ENCODE results near the gene TMEM258. TPM values are rescaled to one million over a fixed set of nuclear protein-coding genes. Genes with fewer than 3 reads are reported as not detected.

Gene TMEM258
- total RNA-seq, 1 experiment from 2014 or later, result 201 TPM

DNA sequence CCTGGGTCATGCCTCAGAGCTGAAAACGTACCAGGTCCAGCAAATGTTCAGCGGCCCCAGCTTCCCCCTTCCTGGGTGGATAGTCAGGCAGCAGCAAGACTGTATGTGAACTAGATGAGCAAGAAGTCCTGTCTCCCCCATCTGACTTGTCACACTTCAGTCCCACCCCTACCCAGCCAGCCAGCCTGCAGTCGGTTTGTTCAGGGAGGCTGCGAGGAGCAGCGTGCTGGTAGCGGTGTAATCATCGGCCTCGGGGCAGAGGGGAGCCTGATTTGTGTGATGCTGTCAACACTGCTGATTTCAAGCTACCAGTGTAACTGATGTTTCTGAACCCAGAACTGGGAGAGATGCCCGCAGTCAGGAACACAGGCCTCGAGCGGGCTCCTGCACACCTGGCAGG lies 9.6 kb downstream of the TMEM258 start:
- H3K9me3 Mint-ChIP-seq, result peaks cover 0 to 2% of the 10 kb centered on the region in 2 experiments; a peak in 2 of 5 replicates
- H3K23ac ChIP-seq (ENCODE audit: insufficient read length, low read depth, low read length), result no peak overlapping the region
- peaks cover 9 to 12% of the 10 kb centered on the region in 2 experiments; a peak in 2 of 4 replicates for H3K4me1 Mint-ChIP-seq
- no peak overlapping the region for H2BK20ac ChIP-seq (ENCODE audit: low read depth, low read length, poor library complexity, severe bottlenecking)
- no peak overlapping the region for H2AFZ ChIP-seq (ENCODE audit: low read length)
- H2BK5ac ChIP-seq (ENCODE audit: insufficient read length, low read length), result no peak overlapping the region
- no peak overlapping the region for H4K5ac ChIP-seq (ENCODE audit: insufficient read length, low read depth, low read length)
- H4K91ac ChIP-seq (ENCODE audit: insufficient read length, low read depth, low read length), result no peak overlapping the region
- H3K4me2 ChIP-seq (ENCODE audit: insufficient read depth, insufficient read length, low read length), result no peak overlapping the region
- H3K4ac ChIP-seq (ENCODE audit: low read depth, low read length), result no peak overlapping the region
- H3K14ac ChIP-seq (ENCODE audit: insufficient read depth, low read length), result no peak overlapping the region
- H3T11ph ChIP-seq (ENCODE audit: low read length), result no peak overlapping the region
- no peaks in the 10 kb centered on the region for H3K4me1 ChIP-seq (ENCODE audit: insufficient read depth, low read length)
- no peak overlapping the region for H3K18ac ChIP-seq (ENCODE audit: insufficient read length, low read depth, low read length)
- no peaks in the 10 kb centered on the region for H3K23me2 ChIP-seq (ENCODE audit: insufficient read length, low read depth, low read length, poor library complexity, severe bottlenecking)
- H2AK5ac ChIP-seq (ENCODE audit: insufficient read length, low read length), result no peak overlapping the region
- H4K20me1 ChIP-seq (ENCODE audit: control insufficient read depth, insufficient read depth, insufficient read length), result no peaks in the 10 kb centered on the region
- H3K27ac Mint-ChIP-seq, result no peak overlapping the region; a peak in 1 of 7 replicates
- no peak for DNase-seq
- H3K4me3 Mint-ChIP-seq, result no peak overlapping the region
- H3K79me1 ChIP-seq (ENCODE audit: insufficient read depth, low read depth, low read length, poor library complexity, severe bottlenecking), result no peaks in the 10 kb centered on the region
- no peak overlapping the region for H2BK120ac ChIP-seq (ENCODE audit: low read depth, low read length, poor library complexity, severe bottlenecking)
- no peak overlapping the region for H2BK15ac ChIP-seq (ENCODE audit: low read depth, low read length)
- TF ChIP-seq, protein P1, sequence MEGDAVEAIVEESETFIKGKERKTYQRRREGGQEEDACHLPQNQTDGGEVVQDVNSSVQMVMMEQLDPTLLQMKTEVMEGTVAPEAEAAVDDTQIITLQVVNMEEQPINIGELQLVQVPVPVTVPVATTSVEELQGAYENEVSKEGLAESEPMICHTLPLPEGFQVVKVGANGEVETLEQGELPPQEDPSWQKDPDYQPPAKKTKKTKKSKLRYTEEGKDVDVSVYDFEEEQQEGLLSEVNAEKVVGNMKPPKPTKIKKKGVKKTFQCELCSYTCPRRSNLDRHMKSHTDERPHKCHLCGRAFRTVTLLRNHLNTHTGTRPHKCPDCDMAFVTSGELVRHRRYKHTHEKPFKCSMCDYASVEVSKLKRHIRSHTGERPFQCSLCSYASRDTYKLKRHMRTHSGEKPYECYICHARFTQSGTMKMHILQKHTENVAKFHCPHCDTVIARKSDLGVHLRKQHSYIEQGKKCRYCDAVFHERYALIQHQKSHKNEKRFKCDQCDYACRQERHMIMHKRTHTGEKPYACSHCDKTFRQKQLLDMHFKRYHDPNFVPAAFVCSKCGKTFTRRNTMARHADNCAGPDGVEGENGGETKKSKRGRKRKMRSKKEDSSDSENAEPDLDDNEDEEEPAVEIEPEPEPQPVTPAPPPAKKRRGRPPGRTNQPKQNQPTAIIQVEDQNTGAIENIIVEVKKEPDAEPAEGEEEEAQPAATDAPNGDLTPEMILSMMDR (conservative IDR thresholded peaks at IDR 0.05), result no peak
- no peaks in the 10 kb centered on the region for H3K9me3 ChIP-seq (ENCODE audit: control insufficient read depth, low read depth, low read length)
- H2BK12ac ChIP-seq (ENCODE audit: insufficient read length, low read depth, low read length), result no peak overlapping the region
- no CpG with 5 or more reads among the region's 11 CpGs for WGBS (ENCODE audit: extremely low coverage, insufficient read length, low lambda C conversion rate)
- H3K27me3 ChIP-seq (ENCODE audit: insufficient read depth, low read length), result no peaks in the 10 kb centered on the region
- H3K9ac ChIP-seq (ENCODE audit: extremely low read depth, insufficient read length, low read length), result no peak overlapping the region
- H3K36me3 Mint-ChIP-seq (ENCODE audit: insufficient read depth in 1 of 3, low read depth in 3 of 3), result peaks cover 16 to 56% (median 49%) of the 10 kb centered on the region in 3 experiments
- H3K56ac ChIP-seq (ENCODE audit: insufficient read length, low read depth, low read length), result no peak overlapping the region
- no peak overlapping the region for H3K27ac ChIP-seq (ENCODE audit: insufficient read length, low read depth, low read length)
- H4K8ac ChIP-seq (replicated peaks; ENCODE audit: insufficient read length, low read depth, low read length), result no peak overlapping the region
- H3K27me3 Mint-ChIP-seq (ENCODE audit: low read depth), result peaks cover 2% of the 10 kb centered on the region; the same call in 1 of the 2 replicates
- no peaks in the 10 kb centered on the region for H3K79me2 ChIP-seq (ENCODE audit: insufficient read depth, low read length)
